NCI-H446 (cell line): ENCODE results near the gene OMA1.
A peak's percentile ranks its signal among the peaks of the same experiment; 100 is the strongest.
"Not testable (repeated sequence)": the region's sequence is repeated elsewhere in the genome, so short reads cannot be mapped to it uniquely, and the experiment has no call there.

ENCODE experiments used
- DNase-seq, 2 experiments: peaks; one replicate each; lab custom pipeline; 2025; lab: John Stamatoyannopoulos, UW

OMA1 gene

DNA sequence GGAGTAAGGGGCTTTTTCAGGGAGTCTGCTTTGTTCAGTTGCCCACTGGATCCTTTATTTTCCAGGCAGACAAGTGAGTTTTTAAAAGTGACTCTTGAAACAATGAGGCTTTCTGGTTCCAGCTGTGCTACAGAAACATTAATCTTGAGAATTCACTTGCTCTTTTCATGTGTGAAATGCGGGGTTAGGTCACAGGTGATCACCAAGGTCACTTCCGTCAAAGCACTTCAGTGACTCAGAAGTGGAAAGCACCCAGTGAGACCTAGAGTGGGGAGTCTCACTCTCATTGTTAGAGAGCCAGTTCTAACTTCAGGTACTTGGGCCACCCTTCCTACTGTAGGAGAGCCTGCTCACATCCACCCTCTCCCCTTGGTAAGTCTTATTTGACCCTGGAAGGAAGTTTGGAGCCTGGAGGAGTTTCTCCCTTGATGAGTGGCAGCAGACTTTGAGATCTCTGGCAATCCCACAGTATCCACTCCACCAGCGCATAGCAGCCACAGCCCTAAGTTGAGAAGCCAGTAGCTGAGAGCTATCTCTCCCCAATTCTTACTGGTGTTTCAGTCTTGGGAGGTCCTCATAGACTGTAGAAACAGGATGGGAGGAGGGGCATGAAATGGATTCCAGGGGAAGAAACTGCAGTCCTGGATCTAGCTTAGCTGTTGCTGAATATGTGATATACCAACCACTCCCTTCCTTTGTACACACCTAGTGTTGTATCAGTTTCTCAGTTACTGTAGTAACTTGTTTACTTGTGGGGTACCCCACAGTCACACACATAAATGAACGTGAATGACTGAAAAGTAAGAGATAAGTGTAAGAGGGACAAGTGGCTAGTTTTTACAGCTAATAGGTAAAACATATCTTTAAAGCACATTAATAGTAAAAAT, 27.4 kb upstream of the OMA1 start:
- DNase-seq, result no peak

DNA sequence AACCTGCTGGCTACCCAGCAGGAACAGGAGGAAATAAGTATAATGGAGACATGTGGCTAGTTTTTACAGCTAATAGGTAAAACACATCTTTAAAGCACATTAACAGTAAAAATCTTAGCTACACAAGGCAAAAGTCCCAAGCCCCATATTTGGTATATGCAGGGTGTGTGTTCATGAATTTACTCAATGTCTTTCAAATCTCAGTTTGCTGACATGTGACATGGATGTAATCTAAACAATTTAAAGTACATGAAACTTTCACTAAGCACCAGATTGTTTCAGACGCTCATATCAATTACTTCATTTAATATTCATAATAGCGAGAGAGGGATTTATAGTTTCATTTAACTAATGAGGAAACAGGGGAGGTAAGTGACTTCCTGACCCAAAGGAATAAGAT, 26.6 kb upstream of the OMA1 start:
- DNase-seq, result no peak

DNA sequence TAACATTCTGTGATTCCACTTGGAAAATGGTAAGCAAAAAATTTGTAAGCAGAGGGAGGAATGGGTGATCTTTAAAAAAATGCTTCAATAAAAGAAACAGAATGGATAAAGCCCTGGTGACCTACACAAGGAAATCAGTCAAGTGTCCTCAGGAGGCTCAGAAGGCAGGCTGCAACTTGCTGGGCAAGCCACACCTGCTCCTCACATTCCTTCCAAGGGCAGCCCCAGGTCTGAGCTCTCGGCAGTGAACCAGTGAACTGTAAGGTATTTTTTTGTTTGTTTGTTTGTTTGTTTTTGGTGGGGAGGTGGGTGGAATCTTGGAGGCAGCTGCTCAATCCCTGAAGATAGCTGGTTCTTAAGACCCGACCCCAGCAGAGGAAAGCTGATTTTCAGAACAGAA, 26.2 kb upstream of the OMA1 start:
- no peak for DNase-seq

DNA sequence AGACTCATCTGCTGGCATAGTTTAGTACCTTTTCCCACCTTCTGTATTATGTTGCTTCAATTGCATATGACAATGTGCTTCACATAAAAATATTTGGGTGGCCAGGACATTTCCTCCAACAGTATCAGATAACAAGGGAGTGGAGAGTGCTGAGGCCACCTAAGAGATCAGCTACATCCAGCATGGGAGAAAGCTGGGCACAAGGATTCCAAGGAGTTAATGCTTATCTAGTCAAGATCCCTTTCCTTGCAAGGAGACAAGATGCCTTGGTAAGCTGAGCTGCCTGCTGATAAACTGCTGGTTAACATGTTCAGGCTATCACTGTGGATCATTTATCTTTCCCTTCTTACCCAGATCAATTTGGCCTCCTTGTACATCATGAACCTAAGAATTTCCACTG, 25.1 kb upstream of the OMA1 start:
- DNase-seq, result no peak

DNA sequence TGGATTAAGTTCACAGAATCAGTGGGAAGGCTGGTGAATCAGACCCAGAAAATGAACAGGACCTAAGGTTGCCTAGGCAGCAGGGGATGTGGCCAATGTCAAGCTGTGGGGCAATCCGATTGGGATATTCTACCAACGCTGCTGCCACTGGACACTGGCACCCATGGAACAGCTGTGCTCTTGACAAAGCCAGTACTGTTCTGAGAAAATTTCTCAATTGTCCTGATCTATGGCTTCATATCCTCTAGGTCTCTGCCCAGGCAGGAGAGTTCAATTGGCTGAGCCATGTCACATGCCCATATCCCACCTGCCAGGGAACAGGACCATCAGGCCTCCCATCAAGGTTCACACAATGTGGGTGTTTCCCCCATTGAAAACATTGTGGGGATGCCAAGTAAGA, 24.3 kb upstream of the OMA1 start:
- DNase-seq, result no peak

DNA sequence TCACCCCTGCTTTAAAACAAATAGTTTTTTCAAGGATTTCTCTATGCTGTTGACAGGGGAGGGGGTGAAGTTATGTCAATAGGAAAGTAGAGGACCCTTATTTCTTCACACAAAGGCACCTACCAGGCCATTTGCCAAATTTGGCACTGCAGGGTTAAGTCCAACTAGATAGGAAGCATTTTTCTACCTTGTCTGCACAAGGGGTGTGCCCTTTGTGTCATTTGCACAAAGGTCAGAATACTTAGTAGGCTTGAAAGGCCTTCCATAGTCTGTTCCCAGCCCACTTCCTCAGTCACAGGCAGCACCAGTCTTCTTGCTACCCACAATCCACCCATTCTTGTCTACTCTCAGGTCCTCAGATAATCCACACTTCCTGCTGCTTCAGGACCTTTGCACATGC, 23.6 kb upstream of the OMA1 start:
- DNase-seq, result no peak

DNA sequence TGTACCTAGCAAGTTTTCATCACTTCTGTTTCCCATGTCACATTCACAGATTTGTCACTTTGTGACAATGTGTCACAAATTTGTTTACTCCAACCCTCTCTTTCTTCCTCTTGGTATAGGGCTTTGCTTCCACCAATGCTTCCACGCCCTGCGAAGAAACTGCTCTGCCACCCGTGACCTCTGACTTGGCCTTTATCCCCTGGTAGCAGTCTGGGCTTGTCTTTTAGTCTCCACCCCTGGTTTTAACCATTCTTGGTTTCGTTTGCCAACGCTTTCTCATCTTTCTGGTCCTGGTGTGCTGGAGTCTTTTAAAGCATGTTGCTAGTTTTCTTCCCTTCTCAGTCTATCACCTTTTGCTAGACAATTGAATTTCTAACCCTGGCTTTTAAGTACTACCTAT, 22.4 kb upstream of the OMA1 start:
- no peak for DNase-seq

DNA sequence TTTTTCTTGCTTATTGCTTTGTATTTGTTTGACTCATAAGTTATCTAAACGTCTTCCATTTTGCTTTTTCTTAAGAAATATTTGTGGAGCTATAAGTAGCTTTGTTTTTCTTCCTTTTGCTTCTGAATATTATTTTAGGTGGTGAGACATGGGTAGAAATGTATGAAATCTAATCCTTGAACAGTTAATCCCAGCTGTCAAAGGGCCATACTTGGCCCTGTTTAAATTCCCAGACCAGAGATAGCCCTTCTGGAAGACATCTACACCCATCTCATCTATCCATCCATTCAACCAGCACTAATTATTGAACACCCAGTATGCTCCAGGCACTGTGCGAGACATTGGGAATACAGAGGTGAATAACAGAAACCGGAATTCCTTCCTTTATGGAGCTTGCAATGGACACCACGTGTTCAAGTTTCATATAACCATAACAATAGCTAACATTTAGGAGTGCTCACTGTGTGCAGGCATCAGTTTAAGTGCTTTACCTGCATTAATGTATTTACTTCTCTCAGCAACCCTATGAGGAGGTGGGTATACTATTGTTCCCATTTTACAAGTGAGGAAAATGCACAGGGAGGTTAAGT, 21.8 kb upstream of the OMA1 start:
- DNase-seq, result no peak

DNA sequence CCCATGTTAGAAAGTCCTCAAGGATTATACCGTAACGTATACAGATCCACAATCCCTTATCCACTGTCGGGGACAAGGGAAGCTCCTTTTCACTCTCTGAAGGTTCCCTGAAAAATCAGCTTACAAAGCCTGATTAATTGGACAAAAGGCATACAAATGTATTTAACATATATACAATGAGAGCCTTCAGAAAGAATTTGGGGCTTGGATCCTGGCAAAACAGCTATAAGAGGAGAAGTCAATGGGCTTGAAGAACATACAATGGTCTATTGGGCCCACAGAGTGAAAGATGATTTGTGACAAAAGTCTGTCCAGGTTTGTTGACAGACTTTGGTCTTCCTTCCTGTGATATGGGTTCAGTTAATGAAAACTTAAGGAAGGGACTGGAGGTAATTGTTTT, 19.8 kb upstream of the OMA1 start:
- DNase-seq, result no peak

DNA sequence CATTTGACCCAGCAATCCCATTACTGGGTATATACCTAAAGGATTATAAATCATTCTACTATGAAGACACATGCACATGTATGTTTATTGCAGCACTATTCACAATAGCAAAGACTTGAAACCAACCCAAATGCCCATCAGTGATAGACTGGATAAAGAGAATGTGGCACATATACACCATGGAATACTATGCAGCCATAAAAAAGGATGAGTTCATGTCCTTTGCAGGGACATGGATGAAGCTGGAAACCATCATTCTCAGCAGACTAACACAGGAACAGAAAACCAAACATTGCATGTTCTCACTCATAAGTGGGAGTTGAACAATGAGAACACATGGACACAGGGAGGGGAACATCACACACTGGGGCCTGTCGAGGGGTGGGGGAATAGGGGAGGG, 17.2 kb upstream of the OMA1 start:
- not testable (repeated sequence) for DNase-seq

DNA sequence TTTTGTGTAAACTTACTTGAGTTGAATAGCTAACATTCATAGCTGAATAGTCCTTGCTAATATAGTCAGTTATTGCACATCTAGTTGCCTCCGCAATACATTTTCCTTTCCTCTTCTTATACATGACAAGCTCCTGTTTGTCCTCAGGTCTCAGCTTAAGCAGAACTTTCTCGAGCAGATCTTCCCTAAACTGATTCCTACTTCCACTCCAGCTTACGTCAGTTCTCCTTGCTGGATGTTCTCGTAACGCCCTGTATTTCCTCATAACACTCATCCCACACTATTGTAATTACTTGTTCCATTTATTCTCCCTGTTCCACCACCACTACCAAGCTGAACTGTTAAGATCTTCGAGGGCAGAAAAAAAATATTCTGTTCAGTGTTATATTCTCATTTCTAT, 15.1 kb upstream of the OMA1 start:
- no peak for DNase-seq

DNA sequence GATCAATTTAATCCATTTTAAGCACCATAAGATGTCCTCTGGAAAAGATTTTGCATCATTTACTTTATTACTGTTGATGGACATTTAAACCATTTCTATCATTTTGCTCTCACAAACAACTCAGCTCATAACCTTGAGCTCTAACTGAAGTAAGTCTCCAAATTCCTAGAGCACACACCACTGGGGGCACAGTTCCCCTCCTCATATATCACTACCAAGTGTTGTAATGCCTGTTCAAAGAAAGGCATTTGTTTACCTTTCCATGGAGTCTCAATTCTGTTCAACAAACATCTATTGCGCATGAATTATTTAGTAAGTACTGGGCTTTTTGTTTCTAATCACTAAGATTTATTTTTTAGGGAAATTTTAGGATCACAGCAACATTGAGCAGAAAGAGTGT, 8.9 kb upstream of the OMA1 start:
- no peak for DNase-seq

DNA sequence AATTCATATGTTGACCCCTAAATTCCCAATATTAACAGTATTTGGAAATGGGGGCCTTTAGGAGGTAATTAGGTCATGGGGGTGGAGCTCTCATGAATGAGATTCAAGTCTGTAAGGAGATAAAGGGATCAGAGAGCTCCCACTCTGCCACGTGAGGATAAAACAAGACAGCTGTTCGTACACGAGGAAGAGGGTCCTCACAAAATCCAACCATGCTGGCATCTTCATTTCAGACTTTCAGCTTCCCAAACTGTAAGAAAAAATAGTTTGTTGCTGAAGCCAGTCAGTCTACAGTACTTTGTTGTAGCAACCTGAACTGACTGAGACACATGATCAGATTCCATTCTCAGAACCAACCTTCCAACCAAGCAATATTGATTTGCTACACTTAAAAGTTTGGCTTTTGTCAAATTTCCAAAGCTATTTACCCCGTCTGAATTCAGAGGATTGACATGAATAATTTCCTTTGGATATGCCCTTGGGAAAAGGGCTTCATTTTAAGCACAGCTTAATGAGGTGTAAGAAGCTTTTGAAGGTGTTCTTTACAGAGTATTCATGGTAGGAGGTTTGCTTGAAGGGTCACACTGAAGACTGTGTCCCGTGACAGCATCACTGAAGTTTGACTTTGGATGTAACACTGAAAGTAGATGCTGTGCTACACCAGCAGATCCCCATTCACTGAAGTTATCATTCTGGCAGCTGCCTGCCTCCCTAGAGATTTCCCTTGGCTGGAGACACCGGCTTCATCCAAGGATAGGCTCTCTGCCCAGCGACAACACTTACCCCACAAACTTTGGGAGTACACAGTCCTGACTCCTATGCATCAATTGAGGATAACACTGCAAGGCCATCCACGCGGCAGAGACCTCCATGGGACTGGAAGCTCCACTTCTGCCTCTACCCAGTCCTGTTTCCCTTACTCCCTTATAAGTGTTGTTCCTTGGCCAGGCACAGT, 4.9 kb upstream of the OMA1 start:
- peak in 1 of 2 experiments; percentile 11 for DNase-seq

DNA sequence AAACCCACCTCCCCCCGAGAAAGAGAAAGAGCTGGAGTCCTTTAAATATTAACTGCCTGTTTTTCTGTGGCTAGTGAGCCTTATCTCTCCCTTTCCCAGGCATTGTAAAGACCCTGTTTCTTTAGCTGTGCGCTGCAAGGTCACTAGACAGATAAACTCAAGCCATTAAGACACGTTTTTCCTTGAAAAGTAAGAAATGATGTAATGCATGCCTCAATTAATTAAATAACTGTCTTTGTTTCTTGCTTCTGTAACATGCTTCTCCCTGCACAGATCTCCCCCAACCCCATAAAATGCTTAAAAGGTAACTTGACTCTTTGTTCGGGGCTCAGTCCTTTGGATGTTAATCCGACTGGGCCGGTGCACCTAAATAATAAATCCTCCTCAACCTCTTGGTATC, 2.8 kb upstream of the OMA1 start:
- DNase-seq, result not testable (repeated sequence)

DNA sequence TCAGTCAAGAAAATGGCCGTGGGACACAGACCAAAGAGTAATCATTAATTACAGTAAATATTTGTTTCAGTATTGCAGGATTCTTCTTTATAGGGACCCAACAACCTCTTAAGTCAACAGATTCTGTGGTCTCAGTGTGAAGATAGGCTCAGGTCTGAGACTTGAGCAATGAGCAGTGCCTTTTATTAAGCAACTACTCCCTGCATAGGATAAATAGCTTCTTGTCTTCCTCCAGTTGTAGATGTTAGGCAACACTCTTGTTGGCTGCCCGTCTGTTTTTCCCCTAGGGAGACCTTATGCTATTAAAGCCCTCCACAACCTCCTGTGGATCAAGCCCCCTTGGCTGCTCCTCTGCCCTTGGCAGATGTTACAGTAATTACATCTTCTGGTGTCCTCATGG, 1.8 kb upstream of the OMA1 start:
- DNase-seq, result no peak

DNA sequence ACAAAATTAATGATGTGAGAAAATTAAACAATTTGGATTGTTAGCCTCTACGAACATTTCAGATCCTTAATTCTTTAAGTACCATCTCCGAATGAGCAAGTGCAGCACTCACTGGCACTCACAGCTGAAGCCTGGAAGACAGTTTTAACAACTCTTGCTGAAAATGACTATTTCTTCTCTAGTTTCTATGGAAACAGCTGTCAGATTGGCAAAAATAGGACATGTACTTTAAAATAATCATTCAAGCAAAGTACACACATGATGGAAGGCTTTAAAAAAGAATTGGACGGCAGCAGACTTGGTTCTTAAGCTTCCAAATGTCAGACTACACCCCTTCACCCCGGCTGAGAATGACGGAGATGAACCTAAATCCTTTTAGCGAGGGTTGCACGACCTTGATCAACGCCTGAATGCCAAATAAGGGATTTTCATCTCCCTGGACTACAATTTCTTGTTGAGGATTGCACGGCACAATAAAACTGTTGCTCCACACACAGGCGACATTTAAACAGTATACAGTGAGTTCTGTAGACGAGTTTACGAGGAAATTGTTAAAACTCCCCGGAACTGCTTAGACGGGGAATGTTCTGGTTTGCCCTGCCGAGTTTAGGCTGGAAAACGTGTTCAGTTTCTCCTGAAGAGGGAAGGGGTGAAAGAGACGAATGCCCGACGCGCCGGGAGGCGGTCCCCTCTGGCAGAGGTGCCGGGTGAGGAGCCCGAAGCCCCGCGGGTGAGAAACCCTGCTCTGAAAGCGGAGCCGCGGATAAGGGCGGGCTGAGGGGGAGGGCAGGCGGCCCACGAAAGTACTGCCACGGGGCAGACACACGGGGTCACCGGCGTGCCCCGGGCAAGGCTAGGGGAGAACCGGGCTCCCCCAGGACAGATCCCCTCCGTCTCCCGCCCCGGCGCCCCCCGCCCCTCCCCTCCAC, 671 bp downstream of the OMA1 start:
- DNase-seq, result peak; percentile 68 to 73

DNA sequence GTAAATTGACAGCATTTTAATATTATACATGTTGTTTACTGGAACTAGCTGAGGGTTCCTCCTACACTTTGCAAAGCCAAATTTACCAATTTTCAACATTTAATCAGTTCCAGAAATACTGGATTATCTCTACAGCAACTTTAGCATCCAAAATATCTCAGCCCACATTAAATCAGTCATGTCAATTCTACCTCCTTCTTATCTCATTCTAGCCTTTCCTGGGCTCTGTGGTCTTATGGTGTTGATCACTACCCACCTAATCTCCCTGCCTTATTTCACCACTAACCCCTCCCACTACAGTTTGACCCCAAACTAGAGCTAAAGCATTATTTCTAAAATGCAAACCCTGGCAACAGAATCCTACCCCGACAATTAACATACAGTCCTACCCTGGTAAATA, 3.3 kb downstream of the OMA1 start:
- DNase-seq, result no peak

DNA sequence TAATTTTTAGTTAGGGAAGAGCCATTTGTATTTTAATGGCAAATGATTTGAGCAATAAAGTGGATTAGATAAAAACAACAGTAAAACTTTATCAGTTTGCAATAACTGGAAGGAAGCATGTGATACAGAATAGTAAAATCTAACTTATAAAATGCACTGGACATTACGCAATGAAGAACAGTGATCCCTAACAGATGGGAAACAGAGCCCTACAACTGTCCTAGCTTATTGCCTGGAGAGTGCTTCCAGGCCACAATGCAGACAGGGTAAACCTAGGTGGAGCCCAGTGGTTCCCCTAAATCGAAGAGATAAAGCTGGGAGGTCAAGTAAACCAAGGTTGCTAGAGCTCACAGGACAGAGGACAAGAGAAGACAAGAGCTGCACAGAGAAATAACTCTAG, 7.0 kb downstream of the OMA1 start:
- no peak for DNase-seq

DNA sequence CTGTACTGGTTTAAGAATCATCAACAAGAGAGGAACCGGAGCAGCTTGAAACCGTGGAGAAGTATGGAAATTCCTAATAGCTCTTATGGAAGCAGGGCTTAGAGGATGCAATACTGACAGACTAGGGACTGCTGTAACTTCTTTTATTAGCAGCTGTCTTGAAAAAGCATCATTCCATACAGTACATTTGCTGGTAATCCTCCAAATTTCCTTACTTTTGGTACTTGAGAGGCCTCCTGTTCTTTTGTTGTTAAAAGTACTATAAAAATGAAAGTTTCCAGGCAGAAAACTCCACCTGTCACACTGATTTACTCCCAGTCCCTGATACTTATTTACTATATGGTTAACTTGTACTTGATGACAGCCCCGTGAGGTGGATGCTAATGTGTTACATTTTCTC, 7.7 kb downstream of the OMA1 start:
- DNase-seq, result no peak

DNA sequence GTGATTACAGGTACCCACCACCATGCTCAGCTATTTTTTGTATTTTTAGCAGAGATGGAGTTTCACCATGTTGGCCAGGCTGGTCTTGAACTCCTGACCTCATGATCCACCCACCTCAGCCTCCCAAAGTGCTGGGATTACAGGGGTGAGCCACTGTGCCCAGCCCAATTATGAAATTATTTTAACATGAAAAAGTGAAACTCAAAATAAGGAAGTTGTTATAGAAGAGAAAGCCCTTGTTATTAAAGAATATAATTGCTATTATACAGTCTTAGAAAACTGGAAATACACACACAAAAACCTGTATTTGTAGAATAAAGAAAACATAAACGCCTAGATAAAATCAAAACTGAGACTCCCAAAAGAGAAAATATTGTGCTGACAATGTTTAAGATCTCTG, 14.7 kb downstream of the OMA1 start:
- DNase-seq, result not testable (repeated sequence)

DNA sequence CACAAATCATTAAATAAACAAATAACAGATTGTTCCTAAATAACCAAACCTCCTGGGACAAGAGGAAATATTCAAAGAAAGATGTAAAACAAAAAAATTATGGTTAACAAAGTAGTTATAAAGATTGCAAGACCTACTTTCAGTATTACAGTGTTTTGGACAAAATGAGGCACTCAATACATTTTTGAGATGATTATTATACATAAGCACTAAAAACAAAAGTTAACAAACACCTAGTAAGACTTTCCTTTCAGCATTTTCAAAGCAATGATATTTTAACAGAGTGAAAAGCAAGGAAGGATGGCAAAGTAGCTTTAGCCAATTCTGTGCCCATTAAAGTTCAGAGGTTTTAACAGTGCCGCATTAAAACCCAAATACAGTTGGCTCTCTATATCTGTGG, 17.2 kb downstream of the OMA1 start:
- no peak for DNase-seq

DNA sequence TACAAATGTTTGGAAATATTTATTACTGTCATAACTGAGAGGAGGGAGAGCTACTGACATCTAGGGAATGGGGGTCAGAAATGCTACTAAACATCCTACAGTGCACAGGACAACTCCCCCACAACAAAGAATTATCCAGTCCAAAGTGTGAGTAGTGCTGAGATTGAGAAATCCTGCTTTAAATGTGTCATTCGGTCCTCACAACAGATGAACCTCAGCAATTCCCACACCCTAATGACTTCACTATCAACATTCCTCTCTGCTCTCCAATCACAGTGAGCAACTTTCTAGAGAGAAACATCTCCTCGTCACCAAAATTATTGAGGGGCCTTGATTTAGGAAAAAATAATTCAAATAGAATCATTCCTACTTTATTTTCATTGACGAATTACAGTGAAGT, 18.0 kb downstream of the OMA1 start:
- DNase-seq, result no peak
